Testis (tissue), 2 donors: ENCODE measurements around the gene SFMBT2.

ENCODE experiments used
- POLR2A ChIP-seq: fragments of 450-650 bp; IDR thresholded peaks from one replicate; pipeline ENCODE4 v1.6.1; 2017; ENCODE audit warnings: antibody characterized with exemption, mild to moderate bottlenecking, moderate library complexity
- TF ChIP-seq, protein P1 (sequence below), 3 experiments: fragments of 450-650 bp in 2 of 3; fragments of 200-600 bp in 1 of 3; sonication (generic) in 1 of 3; IDR thresholded peaks; one replicate each; pipeline ENCODE4 v1.5.1; 2016 to 2019; ENCODE audit warnings: antibody characterized with exemption in 3 of 3, mild to moderate bottlenecking in 2 of 3, moderate library complexity in 1 of 3

DNA sequence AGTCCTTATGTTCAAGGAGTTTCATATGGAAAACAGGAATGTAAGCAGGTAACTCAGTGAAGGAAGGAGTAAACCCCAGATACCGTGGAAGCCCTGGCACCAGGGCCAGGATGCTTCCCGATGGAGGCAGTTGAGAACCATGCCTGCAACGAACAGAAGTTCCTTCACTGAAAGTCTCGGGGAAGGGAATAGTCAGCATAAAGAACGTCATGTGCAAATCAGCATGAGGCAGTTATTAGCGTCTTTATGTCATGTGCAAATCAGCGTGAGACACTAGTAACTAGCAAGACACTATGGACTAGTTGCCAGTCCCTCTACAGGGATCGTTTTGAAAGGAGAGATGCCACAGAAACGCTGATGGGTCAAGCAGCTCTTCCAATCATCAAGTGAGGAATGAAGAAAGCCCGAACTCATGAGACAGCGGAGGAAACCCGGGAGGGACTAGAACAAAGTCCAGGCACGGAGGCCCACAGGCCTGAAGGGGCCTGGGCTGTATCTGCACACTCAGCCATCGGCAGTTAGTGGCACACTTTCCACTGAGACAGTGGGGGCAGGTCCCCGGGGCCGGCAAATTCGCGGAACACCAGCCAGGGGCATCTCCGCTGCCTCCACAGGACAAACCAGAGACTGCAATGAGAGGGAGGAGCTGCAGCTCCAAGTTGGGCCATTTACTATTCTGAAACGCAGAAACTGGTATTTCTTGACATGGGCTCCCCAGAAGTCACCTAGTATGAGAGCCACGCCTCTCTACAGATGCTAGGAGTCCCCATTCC is 109.6 kb downstream of the SFMBT2 start:
- TF ChIP-seq POLR2A: no peak
- TF ChIP-seq, protein P1, sequence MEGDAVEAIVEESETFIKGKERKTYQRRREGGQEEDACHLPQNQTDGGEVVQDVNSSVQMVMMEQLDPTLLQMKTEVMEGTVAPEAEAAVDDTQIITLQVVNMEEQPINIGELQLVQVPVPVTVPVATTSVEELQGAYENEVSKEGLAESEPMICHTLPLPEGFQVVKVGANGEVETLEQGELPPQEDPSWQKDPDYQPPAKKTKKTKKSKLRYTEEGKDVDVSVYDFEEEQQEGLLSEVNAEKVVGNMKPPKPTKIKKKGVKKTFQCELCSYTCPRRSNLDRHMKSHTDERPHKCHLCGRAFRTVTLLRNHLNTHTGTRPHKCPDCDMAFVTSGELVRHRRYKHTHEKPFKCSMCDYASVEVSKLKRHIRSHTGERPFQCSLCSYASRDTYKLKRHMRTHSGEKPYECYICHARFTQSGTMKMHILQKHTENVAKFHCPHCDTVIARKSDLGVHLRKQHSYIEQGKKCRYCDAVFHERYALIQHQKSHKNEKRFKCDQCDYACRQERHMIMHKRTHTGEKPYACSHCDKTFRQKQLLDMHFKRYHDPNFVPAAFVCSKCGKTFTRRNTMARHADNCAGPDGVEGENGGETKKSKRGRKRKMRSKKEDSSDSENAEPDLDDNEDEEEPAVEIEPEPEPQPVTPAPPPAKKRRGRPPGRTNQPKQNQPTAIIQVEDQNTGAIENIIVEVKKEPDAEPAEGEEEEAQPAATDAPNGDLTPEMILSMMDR (IDR thresholded peaks at IDR 0.05): no peak
